IMR-90 (cell line): ENCODE data around the gene CNGA1.

Source experiments
- FOS ChIP-seq: fragments of 150-350 bp; IDR thresholded peaks from 2 replicates; pipeline ENCODE4 v1.6.1; 2016; ENCODE audit warnings: low read depth, low read length
- RAD21 ChIP-seq: IDR thresholded peaks from 2 replicates; pipeline ENCODE4 v1.6.1; 2012; ENCODE audit warnings: low read length, improper control_type of control experiment
- RFX5 ChIP-seq: IDR thresholded peaks from 2 replicates; pipeline ENCODE4 v1.8.0; 2012; ENCODE audit warnings: low read depth, mild to moderate bottlenecking, low read length, moderate library complexity

DNA sequence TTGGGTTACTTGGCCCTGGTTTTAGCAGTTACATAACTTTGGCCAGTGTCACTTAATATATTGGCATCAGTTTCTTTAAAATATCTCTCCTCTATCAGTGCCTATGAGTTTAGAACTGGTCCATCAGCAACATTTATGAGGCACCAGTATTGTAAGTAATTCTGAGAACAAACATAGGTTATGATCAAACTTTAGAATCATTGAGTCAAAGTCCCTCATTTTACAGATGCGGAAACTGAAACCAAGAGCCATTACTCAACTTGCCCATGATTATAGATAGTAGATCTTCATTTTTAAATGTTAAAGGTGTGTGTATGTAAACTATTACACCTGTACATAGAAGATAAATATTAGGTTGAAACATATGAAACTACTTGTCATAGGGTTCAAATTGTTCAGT is 4.6 kb upstream of the CNGA1 start:
- TF ChIP-seq FOS, result no peak
- no peak for TF ChIP-seq RAD21
- TF ChIP-seq RFX5, result no peak
